Panc1 (cell line): ENCODE data around the gene ESF1. TPM values are rescaled to one million over a fixed set of nuclear protein-coding genes. Genes with fewer than 3 reads are reported as not detected.

ENCODE experiments used
- ATAC-seq: fragments of 200-7000 bp; cut with Tn5 transposase; 2 replicates; pipeline ENCODE4 v1.9.1; 2020; ENCODE audit warnings: mild to moderate bottlenecking, moderate library complexity
- BruUV-seq: library from RNA; stranded (reverse); fragments of 400-500 nt; replicated peaks from 2 replicates; lab custom pipeline; 2021; lab: Mats Ljungman, UMichigan
- CTCF ChIA-PET: fragments of 300-600 bp; sonication (Branson Sonifier 250); formaldehyde crosslinking; loops from one replicate; lab custom pipeline; 2022; ENCODE audit warnings: antibody characterized with exemption; lab: Charles Lee
- POLR2A ChIA-PET: fragments of 300-600 bp; sonication (Branson Sonifier 250); formaldehyde crosslinking; loops from one replicate; lab custom pipeline; 2022; ENCODE audit warnings: antibody characterized with exemption; lab: Charles Lee
- DNase-seq: peaks from one replicate; pipeline ENCODE4 v3.0.0-alpha.2; 2010; ENCODE audit warnings: low read depth, low spot score
- H3K27ac ChIP-seq: 2 replicates; pipeline ENCODE4 v1.5.1; 2011; ENCODE audit warnings: mild to moderate bottlenecking, low read length, inconsistent platforms
- H3K27me3 ChIP-seq: fragments of 200-500 bp; sonication (Bioruptor generic); 2 replicates; pipeline ENCODE4 v1.6.0; 2014; ENCODE audit warnings: low read length, inconsistent platforms; ENCODE audit not compliant: control insufficient read depth, insufficient read depth
- H3K36me3 ChIP-seq: fragments of 200-500 bp; sonication (Bioruptor generic); 2 replicates; pipeline ENCODE4 v1.5.1; 2014; ENCODE audit warnings: inconsistent platforms, mild to moderate bottlenecking, low read length, moderate library complexity; ENCODE audit not compliant: control insufficient read depth, insufficient read depth
- H3K4me1 ChIP-seq: 2 replicates; pipeline ENCODE4 v1.5.1; 2011; ENCODE audit warnings: inconsistent platforms, mild to moderate bottlenecking, low read length, moderate library complexity; ENCODE audit not compliant: control insufficient read depth, insufficient read depth
- H3K4me3 ChIP-seq, 2 experiments: 2 replicates each; pipeline ENCODE4 v1.5.1; 2011 to 2012; ENCODE audit warnings: low read depth in 2 of 2, low read length in 2 of 2, mild to moderate bottlenecking in 2 of 2, inconsistent platforms in 1 of 2, moderate library complexity in 1 of 2
- H3K9me3 ChIP-seq: fragments of 200-500 bp; sonication (Bioruptor generic); 2 replicates; pipeline ENCODE4 v1.5.1; 2014; ENCODE audit warnings: low read depth, mild to moderate bottlenecking, inconsistent platforms, low read length, moderate library complexity; ENCODE audit not compliant: control insufficient read depth, insufficient read depth
- POLR2AphosphoS5 ChIP-seq: IDR thresholded peaks from 2 replicates; pipeline ENCODE4 v1.6.1; 2012; ENCODE audit warnings: mild to moderate bottlenecking, low read depth, low read length, moderate library complexity
- SIN3A ChIP-seq: IDR thresholded peaks from 2 replicates; pipeline ENCODE4 v1.6.1; 2012; ENCODE audit warnings: low read depth, mild to moderate bottlenecking, low read length, moderate library complexity, borderline replicate concordance; ENCODE audit not compliant: insufficient read depth
- TCF7L2 ChIP-seq: IDR thresholded peaks from 2 replicates; pipeline ENCODE4 v1.6.1; 2011; ENCODE audit warnings: mild to moderate bottlenecking, low read depth, low read length, inconsistent platforms
- in situ Hi-C: cut with HindIII; loops from 2 replicates; pipeline ENCODE4 v1.10.0; 2016; ENCODE audit warnings: low sequenced_read_pairs, low pct_unique_long_range_greater_than_20kb
- intact Hi-C: fragments of 100-400 bp; cut with micrococcal nuclease; formaldehyde crosslinking; loops from one replicate; pipeline ENCODE4 v1.10.0; 2022; ENCODE audit not compliant: unreplicated experiment
- total RNA-seq: library from RNA; stranded (reverse); gene quantifications from one replicate; pipeline ENCODE4 v1.2.1, GENCODE V29; 2021; ENCODE audit not compliant: unreplicated experiment
- TF ChIP-seq, protein P1 (sequence below), 2 experiments: IDR thresholded peaks; 2 replicates each; pipeline ENCODE4 v1.6.1; 2011 to 2012; ENCODE audit warnings: low read depth in 2 of 2, control low read depth in 1 of 2, low read length in 1 of 2, mild to moderate bottlenecking in 1 of 2, moderate library complexity in 1 of 2; ENCODE audit not compliant: insufficient read depth in 1 of 2
- TF ChIP-seq, protein P2 (sequence below): fragments of 450-650 bp; IDR thresholded peaks from 2 replicates; pipeline ENCODE4 v1.5.1; 2017; ENCODE audit warnings: mild to moderate bottlenecking

Gene ESF1
- total RNA-seq, 1 experiment from 2014 or later: 26.4 TPM

DNA sequence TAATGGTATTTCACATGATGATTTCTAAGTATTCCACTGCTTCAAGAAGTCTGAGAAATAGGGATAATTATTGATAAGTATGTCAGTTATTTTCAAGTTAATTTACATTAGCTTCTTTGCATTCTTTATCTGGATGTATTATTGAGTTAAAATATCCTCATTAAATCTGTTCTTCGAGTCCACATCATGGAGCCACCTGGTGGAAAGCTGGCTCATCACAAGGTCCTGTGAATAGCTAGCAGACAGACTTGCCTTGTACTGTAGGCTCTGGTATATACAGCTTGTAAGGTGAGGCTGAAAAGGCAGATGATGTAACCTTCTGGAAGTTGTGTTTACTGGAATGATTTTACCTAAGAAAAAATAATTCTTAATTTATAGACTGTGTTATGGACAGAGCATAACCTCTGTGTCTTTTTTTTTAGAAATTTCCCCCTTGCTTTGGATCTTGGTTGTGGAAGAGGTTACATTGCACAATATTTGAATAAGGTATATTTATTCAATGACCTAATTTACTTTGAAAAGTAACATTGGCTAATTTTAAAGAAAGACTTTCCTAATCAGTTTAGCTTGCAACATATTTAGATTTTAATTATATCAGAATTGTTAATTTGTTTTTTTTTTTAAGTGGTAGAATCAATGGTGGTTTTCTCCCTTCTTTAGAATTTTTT is 3.6 kb upstream of the ESF1 start:
- no TSS peak for BruUV-seq
- intact Hi-C loops: no loop called here

DNA sequence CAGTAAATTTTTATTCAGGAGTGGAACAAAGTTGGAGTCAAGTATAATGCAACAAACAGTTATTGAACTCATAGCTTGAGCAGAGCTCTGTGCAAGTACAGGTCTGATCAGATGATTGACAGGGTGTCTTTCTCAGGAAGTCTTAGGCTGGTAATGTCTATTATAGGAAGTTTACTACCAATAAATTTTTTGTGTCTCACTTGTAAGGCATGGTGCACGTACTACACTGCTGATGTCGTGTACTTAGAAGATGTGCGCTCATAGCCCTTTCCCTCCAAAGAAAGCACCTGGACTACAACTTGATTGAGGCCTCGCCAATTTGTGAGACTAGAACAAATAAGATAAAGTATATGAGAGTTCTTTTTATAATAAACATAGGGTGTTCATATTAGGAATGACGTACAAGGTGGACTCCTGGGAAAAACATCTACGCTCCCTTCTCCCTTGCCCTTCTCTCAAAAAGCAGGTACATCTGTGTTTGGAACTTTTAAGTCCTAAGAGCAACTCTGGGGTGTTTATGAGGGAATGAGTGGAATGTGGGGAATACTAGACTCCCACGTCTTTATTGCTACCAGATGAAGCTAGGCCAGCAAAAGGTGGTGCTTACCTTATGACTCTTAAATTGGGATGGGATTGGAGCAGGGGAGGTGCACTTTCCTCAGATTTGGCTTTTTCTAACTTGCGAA is 1.6 kb upstream of the ESF1 start:
- no peaks in the 10 kb centered on the region for H3K9me3 ChIP-seq
- ChIA-PET POLR2A (no interaction called here), CTCF (no interaction called here)
- no peak for DNase-seq
- peak overlapping the region; percentile 78 to 100 for H3K4me3 ChIP-seq
- H3K4me1 ChIP-seq: peaks cover 12% of the 10 kb centered on the region
- peaks cover 44% of the 10 kb centered on the region for H3K36me3 ChIP-seq
- TF ChIP-seq, protein P1, sequence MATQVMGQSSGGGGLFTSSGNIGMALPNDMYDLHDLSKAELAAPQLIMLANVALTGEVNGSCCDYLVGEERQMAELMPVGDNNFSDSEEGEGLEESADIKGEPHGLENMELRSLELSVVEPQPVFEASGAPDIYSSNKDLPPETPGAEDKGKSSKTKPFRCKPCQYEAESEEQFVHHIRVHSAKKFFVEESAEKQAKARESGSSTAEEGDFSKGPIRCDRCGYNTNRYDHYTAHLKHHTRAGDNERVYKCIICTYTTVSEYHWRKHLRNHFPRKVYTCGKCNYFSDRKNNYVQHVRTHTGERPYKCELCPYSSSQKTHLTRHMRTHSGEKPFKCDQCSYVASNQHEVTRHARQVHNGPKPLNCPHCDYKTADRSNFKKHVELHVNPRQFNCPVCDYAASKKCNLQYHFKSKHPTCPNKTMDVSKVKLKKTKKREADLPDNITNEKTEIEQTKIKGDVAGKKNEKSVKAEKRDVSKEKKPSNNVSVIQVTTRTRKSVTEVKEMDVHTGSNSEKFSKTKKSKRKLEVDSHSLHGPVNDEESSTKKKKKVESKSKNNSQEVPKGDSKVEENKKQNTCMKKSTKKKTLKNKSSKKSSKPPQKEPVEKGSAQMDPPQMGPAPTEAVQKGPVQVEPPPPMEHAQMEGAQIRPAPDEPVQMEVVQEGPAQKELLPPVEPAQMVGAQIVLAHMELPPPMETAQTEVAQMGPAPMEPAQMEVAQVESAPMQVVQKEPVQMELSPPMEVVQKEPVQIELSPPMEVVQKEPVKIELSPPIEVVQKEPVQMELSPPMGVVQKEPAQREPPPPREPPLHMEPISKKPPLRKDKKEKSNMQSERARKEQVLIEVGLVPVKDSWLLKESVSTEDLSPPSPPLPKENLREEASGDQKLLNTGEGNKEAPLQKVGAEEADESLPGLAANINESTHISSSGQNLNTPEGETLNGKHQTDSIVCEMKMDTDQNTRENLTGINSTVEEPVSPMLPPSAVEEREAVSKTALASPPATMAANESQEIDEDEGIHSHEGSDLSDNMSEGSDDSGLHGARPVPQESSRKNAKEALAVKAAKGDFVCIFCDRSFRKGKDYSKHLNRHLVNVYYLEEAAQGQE (IDR thresholded peaks at IDR 0.05; ENCODE audit: insufficient read depth in 1 of 2, low read depth in 2 of 2, low read length in 1 of 2): no peak
- no peak for TF ChIP-seq SIN3A
- TF ChIP-seq TCF7L2: no peak
- TF ChIP-seq, protein P2, sequence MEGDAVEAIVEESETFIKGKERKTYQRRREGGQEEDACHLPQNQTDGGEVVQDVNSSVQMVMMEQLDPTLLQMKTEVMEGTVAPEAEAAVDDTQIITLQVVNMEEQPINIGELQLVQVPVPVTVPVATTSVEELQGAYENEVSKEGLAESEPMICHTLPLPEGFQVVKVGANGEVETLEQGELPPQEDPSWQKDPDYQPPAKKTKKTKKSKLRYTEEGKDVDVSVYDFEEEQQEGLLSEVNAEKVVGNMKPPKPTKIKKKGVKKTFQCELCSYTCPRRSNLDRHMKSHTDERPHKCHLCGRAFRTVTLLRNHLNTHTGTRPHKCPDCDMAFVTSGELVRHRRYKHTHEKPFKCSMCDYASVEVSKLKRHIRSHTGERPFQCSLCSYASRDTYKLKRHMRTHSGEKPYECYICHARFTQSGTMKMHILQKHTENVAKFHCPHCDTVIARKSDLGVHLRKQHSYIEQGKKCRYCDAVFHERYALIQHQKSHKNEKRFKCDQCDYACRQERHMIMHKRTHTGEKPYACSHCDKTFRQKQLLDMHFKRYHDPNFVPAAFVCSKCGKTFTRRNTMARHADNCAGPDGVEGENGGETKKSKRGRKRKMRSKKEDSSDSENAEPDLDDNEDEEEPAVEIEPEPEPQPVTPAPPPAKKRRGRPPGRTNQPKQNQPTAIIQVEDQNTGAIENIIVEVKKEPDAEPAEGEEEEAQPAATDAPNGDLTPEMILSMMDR: no peak
- no peak for TF ChIP-seq POLR2AphosphoS5
- H3K27me3 ChIP-seq: no peaks in the 10 kb centered on the region
- peak overlapping the region; percentile 90 for H3K27ac ChIP-seq
- in situ Hi-C loops: no loop called here
- no peak for ATAC-seq
- BruUV-seq: no TSS peak
- intact Hi-C loops: no loop called here

More for the DNA sequence above, 3.6 kb upstream of the ESF1 start:
- POLR2A ChIA-PET: interaction anchor here (0.5 kb wide), 1 partner anchor 809 kb away, joined by 3 read pairs; no protein-coding TSS in a partner anchor
- H3K4me3 ChIP-seq: no peak overlapping the region
- H3K4me1 ChIP-seq: peaks cover 12% of the 10 kb centered on the region
- H3K9me3 ChIP-seq: no peaks in the 10 kb centered on the region
- CTCF ChIA-PET: interaction anchor here (0.7 to 1.3 kb wide), 2 partner anchors 9 to 31 kb away, joined by 3 to 4 read pairs; no protein-coding TSS in a partner anchor
- ATAC-seq (peak; percentile 68; the same call in 1 of the 2 replicates), DNase-seq (no peak)
- no peaks in the 10 kb centered on the region for H3K27me3 ChIP-seq
- in situ Hi-C loops: no loop called here
- H3K27ac ChIP-seq: no peak overlapping the region
- no peak for TF ChIP-seq SIN3A
- TF ChIP-seq, protein P2: peak; percentile 77
- H3K36me3 ChIP-seq: peaks cover 40% of the 10 kb centered on the region
